Mammary microvascular endothelial cell (primary cell): ENCODE data around the gene FAM149B1. TPM values are rescaled to one million over a fixed set of nuclear protein-coding genes. Genes with fewer than 3 reads are reported as not detected.

Experiments used
- total RNA-seq: library from RNA; depleted of rRNA; stranded (reverse); fragments of >200 nt; gene quantifications from 2 replicates; pipeline ENCODE4 v1.2.3, GENCODE V29; 2015

FAM149B1 gene
- 6.9 and 10.0 TPM in 2 replicates for total RNA-seq

DNA sequence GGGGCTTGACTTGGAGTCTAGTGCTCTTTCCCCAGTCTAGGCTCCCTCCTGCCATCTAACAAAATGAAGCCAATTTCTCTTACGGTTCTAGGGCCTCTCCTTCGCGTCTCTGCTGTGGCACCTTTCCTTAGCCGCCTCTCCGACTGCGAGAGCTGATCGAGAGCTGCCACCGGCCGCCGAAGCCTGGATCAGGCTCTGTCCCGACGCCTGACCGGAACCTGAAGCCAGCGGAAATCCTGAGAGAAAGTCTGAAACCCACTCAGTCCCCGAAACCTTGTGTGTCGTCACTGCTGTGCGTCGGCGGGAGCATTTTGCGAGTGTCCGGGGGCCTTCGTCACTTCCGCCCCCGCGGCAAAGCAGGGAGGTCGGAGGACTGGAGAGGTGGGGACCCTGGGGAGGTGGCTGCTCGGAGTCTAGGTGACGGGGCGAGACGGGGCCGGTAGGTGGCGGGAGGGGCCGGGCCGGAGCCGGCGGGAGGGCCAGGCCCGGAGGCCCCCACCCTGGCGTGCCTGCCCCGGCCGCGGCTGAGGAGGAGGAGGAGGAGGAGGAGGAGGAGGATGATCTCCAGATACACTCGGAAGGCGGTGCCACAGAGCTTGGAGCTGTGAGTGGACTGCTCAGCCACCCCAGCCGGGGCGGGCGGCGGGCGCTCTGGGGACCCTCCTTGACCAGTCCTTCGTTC lies at the start of gene FAM149B1, which contains the start of gene ECD:
Gene FAM149B1 (plus strand): TSS at position 337 of the 682 bp plus-strand sequence. CDS start 221 bp downstream, at position 558.
Gene ECD (minus strand): TSS at position 226 of the 682 bp plus-strand sequence. CDS start 4,071 bp downstream, outside the sequence.

DNA sequence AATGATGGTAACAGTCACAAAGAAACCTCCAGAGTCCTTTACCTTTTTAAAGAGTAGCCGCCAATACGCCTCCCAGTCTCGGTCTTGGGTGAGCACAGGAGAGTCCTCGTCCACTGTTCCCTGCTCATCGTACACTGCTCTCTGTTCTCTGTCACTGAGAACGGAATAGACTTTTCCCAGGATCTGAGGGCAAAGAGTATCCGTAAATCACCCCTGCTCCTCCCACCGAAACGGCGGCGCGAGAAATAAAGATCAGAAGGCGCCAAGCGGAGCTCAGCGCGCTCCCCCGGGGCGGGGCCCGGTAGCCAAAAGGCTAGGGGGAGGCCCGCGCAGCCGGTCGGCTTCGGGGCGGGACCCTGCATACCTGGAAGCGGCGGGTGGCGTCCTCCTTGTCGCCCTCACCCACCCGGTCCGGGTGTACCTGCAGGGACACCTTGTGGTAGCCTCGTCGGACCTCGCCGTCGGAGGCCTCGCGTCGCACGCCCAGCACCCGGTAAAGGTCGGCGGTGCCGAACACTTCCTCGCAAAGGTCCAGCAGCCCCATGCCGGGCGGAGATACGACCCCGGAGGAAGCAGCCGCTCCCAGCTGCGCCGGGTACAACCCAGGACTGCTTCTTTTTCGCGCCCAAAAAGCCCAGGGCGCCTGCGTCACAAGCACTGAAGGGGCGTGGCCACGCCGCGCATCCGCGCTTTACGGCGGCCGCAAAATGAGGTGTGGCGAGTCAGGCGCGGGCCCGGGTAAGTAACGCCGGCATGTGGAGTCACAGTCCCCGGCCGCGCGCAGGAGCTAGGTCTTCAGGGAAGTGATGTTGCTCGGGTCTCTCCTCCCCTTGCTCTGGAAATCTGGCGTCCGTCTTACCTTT lies 79.0 kb downstream of the FAM149B1 start, which contains the start of gene DNAJC9:
Gene DNAJC9 (minus strand): TSS at position 610 of the 863 bp plus-strand sequence. CDS start 66 bp downstream, at position 544.

DNA sequence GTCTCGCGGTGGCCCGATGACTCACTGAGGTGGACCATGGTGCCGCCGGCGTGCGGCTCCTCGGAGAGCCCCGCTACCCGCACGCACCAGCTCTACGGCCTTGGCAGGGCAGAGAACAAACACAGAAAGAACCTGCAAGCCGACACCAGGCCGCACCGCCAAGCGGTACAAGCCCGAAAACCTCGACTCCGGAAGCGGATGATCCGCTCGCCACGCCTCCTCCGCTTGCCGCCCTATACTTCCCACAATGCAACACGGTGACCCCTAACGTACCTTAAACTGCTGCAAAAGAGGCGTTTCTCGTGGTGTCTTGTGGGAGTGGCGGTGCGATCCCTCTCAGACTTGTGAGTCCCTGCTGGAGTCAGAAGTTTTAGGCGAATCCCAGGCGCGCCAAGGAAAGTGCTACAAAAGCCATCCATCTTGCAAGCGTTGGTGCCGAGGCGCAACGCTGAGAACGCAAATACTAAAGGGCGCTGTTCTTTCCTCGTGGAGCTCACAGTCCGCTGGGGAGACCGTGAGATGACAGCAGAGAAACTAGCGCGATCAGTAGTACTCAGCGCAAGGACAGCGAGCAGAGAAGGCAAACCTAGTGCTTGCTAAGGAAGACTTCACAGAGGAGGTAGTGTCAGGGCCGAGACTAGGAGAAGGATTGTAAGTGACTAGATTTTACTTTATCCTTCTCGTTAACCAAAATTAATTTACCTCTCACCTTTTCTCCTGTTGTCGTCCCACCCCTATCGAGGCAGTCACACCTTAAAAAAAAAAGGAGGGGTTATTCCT lies 84.7 kb downstream of the FAM149B1 start, which contains the start of gene MRPS16:
Gene MRPS16 (minus strand): TSS at position 200 of the 780 bp plus-strand sequence. CDS start 162 bp downstream, at position 38.

Other genes starting within 250 kb of the FAM149B1 start
- gene PLA2G12B, start 213.3 kb upstream of the FAM149B1 start, total RNA-seq = not detected in 2 replicates
- 27.5 and 30.8 TPM in 2 replicates for gene P4HA1, start 71.3 kb upstream of the FAM149B1 start, total RNA-seq
- 1.1 and 1.7 TPM in 2 replicates for gene NUDT13, start 57.7 kb upstream of the FAM149B1 start, total RNA-seq
- 30.6 and 36.9 TPM in 2 replicates for gene ECD, start 111 bp upstream of the FAM149B1 start, total RNA-seq
- gene DNAJC9, start 79.1 kb downstream of the FAM149B1 start, total RNA-seq = 54.2 and 58.6 TPM in 2 replicates
- 58.8 and 64.5 TPM in 2 replicates for gene MRPS16, start 84.5 kb downstream of the FAM149B1 start, total RNA-seq
- 0.05 and 0.13 TPM in 2 replicates for gene CFAP70, start 190.7 kb downstream of the FAM149B1 start, total RNA-seq
- gene ANXA7, start 245.9 kb downstream of the FAM149B1 start, total RNA-seq = 110 and 111 TPM in 2 replicates